Aorta (tissue), 5 donors: Measurements from ENCODE around the gene PLPPR5. TPM values are rescaled to one million over a fixed set of nuclear protein-coding genes. Genes with fewer than 3 reads are reported as not detected.

ENCODE experiments used
- ATAC-seq: fragments of 200-7000 bp; cut with Tn5 transposase; one replicate; pipeline ENCODE4 v1.9.1; 2022; ENCODE audit warnings: moderate library complexity; ENCODE audit not compliant: low FRiP score
- DNase-seq, 2 donors: peaks; one replicate each; pipeline ENCODE4 v3.0.0-alpha.2; 2020
- H3K27ac ChIP-seq, 2 donors: one replicate each; pipeline ENCODE4 v1.5.1; 2013; ENCODE audit warnings: low read length in 2 of 2, mild to moderate bottlenecking in 2 of 2, moderate library complexity in 2 of 2, control low read depth in 1 of 2, inconsistent platforms in 1 of 2, low read depth in 1 of 2
- H3K27me3 ChIP-seq, 2 donors: one replicate each; pipeline ENCODE4 v1.6.1; 2013; ENCODE audit warnings: control low read depth in 1 of 2, low read length in 1 of 2, mild to moderate bottlenecking in 1 of 2, moderate library complexity in 1 of 2; ENCODE audit not compliant: insufficient read depth in 2 of 2, control insufficient read depth in 1 of 2
- H3K36me3 ChIP-seq, 2 donors: one replicate each; pipeline ENCODE4 v1.6.1; 2013; ENCODE audit warnings: control low read depth in 1 of 2, low read length in 1 of 2, mild to moderate bottlenecking in 1 of 2; ENCODE audit not compliant: insufficient read depth in 2 of 2, control insufficient read depth in 1 of 2
- H3K4me1 ChIP-seq, 2 donors: one replicate each; pipeline ENCODE4 v1.6.1; 2013; ENCODE audit warnings: low read length in 2 of 2, control low read depth in 1 of 2, mild to moderate bottlenecking in 1 of 2, moderate library complexity in 1 of 2; ENCODE audit not compliant: insufficient read depth in 2 of 2, control insufficient read depth in 1 of 2
- H3K4me3 ChIP-seq, 2 donors: one replicate each; pipeline ENCODE4 v1.5.1; 2013; ENCODE audit warnings: low read length in 2 of 2, control low read depth in 1 of 2, mild to moderate bottlenecking in 1 of 2
- H3K9me3 ChIP-seq: one replicate; pipeline ENCODE4 v1.6.1; 2013; ENCODE audit warnings: mild to moderate bottlenecking, low read length; ENCODE audit not compliant: control insufficient read depth
- WGBS, 2 donors: extraction: QIAGEN DNeasy Blood & Tissue Kit; methylation state at CpG; one replicate each; pipeline ENCODE4 v1.1.7; 2013; 5-methylcytosine and 5-hydroxymethylcytosine counted together
- intact Hi-C, 2 donors: fragments of 100-400 bp; cut with DNase I; formaldehyde crosslinking; loops; one replicate each; pipeline versions ENCODE4 v1.14.2 to v1.15.0; 2022
- polyA plus RNA-seq, 2 donors: library from polyadenylated mRNA; stranded (reverse); fragments of 200-250 nt; gene quantifications; one replicate each; pipeline ENCODE4 v1.2.3, GENCODE V29; 2013
- total RNA-seq, 2 donors: library from RNA; stranded (reverse); fragmentation: NEBNext Ultra II Directional; extraction: Animal tissue kit (Norgen Biotek cat#: 25700); gene quantifications; one replicate each; pipeline ENCODE4 v1.2.1, GENCODE V29; 2021
- donor health status: healthy with polysubstance abuse.
- donor health status: Bipolar disorder and iron deficiency.
- donor health status: DM: no; HTN: no; CAD: no.
- donor health status: DM: no; HTN: no; CAD: no.
- donor health status: DM: yes; HTN: yes; CAD: no.

PLPPR5 gene
- total and polyA plus RNA-seq, 4 donors = not detected

- Histone ChIP-seq H3K27ac (no peak overlapping the region), H3K9me3 (peaks cover 4% of the 10 kb centered on the region), H3K4me3 (no peak overlapping the region), H3K4me1 (no peaks in the 10 kb centered on the region), H3K36me3 (no peaks in the 10 kb centered on the region), H3K27me3 (no peaks in the 10 kb centered on the region)
- WGBS, 2 donors = 51 to 65% methylated on average over 1 of the region's 1 CpG
- no peak for DNase-seq
- no peak for ATAC-seq
- intact Hi-C loops = no loop called here
Measured at GRCh38 chr1:98865796-98866195, 138.9 kb downstream of the PLPPR5 start.

DNA sequence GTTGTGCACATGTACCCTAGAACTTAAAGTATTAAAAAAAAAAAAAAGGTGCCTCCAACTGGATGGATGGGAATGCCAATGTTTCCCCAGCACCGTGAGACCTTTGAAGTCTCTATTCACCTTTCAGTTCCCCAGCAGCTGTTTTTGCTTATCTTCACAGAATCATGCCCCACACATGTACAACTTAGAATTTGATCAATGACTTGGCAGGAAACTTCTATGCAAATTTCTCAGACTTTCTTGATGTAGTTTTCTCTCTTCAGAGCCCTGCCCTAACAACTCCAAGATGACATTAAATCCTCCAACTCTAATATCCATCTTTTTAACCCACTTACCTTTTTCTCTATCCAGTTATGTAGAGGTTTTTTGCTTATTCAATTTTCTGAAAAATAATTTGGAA, 144.3 kb downstream of the PLPPR5 start:
- Histone ChIP-seq H3K4me1 (no peaks in the 10 kb centered on the region), H3K27me3 (no peaks in the 10 kb centered on the region), H3K27ac (no peak overlapping the region), H3K9me3 (no peaks in the 10 kb centered on the region), H3K36me3 (no peaks in the 10 kb centered on the region), H3K4me3 (no peak overlapping the region)
- intact Hi-C loops = no loop called here
- DNase-seq (no peak), ATAC-seq (no peak)
- 44% methylated on average over 1 of the region's 1 CpG for WGBS, 2 donors

- H3K27ac ChIP-seq = no peak overlapping the region
- ATAC-seq (no peak), DNase-seq (no peak)
- H3K9me3 ChIP-seq = no peaks in the 10 kb centered on the region
- H3K4me3 ChIP-seq = no peak overlapping the region
- no peaks in the 10 kb centered on the region for H3K4me1 ChIP-seq
- 24 to 32% methylated on average over 4 of the region's 4 CpGs for WGBS, 2 donors
- intact Hi-C loops = no loop called here
- no peaks in the 10 kb centered on the region for H3K27me3 ChIP-seq
- no peaks in the 10 kb centered on the region for H3K36me3 ChIP-seq
Measured at GRCh38 chr1:98854137-98854536, 150.5 kb downstream of the PLPPR5 start.

- no peak overlapping the region for H3K4me3 ChIP-seq
- intact Hi-C loops = no loop called here
- no peaks in the 10 kb centered on the region for H3K27me3 ChIP-seq
- no peaks in the 10 kb centered on the region for H3K36me3 ChIP-seq
- WGBS, 2 donors = 74 to 75% methylated on average over 1 of the region's 1 CpG
- DNase-seq (no peak), ATAC-seq (no peak)
- no peaks in the 10 kb centered on the region for H3K9me3 ChIP-seq
- H3K4me1 ChIP-seq = no peaks in the 10 kb centered on the region
- H3K27ac ChIP-seq = no peak overlapping the region
Measured at GRCh38 chr1:98849969-98850636, 154.6 kb downstream of the PLPPR5 start.

GRCh38 chr1:98842241-98842640, 162.4 kb downstream of the PLPPR5 start:
- intact Hi-C loops = no loop called here
- H3K27me3 ChIP-seq = no peaks in the 10 kb centered on the region
- DNase-seq (no peak), ATAC-seq (no peak)
- H3K36me3 ChIP-seq = no peaks in the 10 kb centered on the region
- no peaks in the 10 kb centered on the region for H3K9me3 ChIP-seq
- no peak overlapping the region for H3K4me3 ChIP-seq
- H3K27ac ChIP-seq = no peak overlapping the region
- H3K4me1 ChIP-seq = no peaks in the 10 kb centered on the region
- 57 to 76% methylated on average over 2 of the region's 2 CpGs for WGBS, 2 donors
